ENCODE data around the gene PRSS48. TPM values are rescaled to one million over a fixed set of nuclear protein-coding genes. Genes with fewer than 3 reads are reported as not detected.

The PRSS48 gene
- total and polyA plus RNA-seq, 10 of the 15 experiments (the other 5 are each of a cell fraction or from before 2014, with no cell fraction given): not detected

GRCh38 chr4:151260526-151260925 is 16.4 kb upstream of the PRSS48 start:
- Histone ChIP-seq H4K20me1 (ENCODE audit: control insufficient read depth, insufficient read depth) (no peaks in the 10 kb centered on the region), H3K4me2 (ENCODE audit: control insufficient read depth, insufficient read depth) (no peak overlapping the region), H3K9me3 (replicated peaks; ENCODE audit: control insufficient read depth, insufficient read depth, low read length) (no peaks in the 10 kb centered on the region), H3K27me3 (replicated peaks in 1 of 2; ENCODE audit: control insufficient read depth in 2 of 2, insufficient read depth in 2 of 2, low read length in 1 of 2) (no peaks in the 10 kb centered on the region; a peak in 3 of 4 replicates), H3K4me3 (no peak overlapping the region), H3K4me1 (ENCODE audit: control insufficient read depth, insufficient read depth, low read length) (no peaks in the 10 kb centered on the region), H3K9ac (ENCODE audit: control insufficient read depth, insufficient read depth, low read length) (no peak overlapping the region), H3K27ac (ENCODE audit: control insufficient read depth, insufficient read depth) (no peak overlapping the region), H3K79me2 (ENCODE audit: control insufficient read depth, insufficient read depth, low read length) (no peaks in the 10 kb centered on the region), H3K36me3 (ENCODE audit: control insufficient read depth in 2 of 2, insufficient read depth in 2 of 2, low read length in 1 of 2) (no peaks in the 10 kb centered on the region), H2AFZ (ENCODE audit: control insufficient read depth, low read depth, low read length) (no peak overlapping the region)
- TF ChIP-seq PKNOX1 (IDR thresholded peaks at IDR 0.05): no peak
- TF ChIP-seq SMARCA5 (IDR thresholded peaks at IDR 0.05): no peak
- TF ChIP-seq FOXK2 (IDR thresholded peaks at IDR 0.05): no peak
- no peak for TF ChIP-seq HDGF (IDR thresholded peaks at IDR 0.05)
- no peak for TF ChIP-seq USF1 (IDR thresholded peaks at IDR 0.05; ENCODE audit: borderline replicate concordance, extremely low read length, insufficient read depth, low read depth, low read length)
- no peak for TF ChIP-seq RCOR1 (conservative IDR thresholded peaks at IDR 0.05; ENCODE audit: low read depth, low read length)
- TF ChIP-seq EED (IDR thresholded peaks at IDR 0.05; ENCODE audit: low read depth): no peak
- ATAC-seq: no peak
- CTCF ChIA-PET: no interaction called here
- no peak for DNase-seq (ENCODE audit: low read depth, low spot score)
- POLR2A ChIA-PET: no interaction called here
- FAIRE-seq: no peak
- RAD21 ChIA-PET (ENCODE audit: unreplicated experiment): no interaction called here
- WGBS (ENCODE audit: insufficient coverage, insufficient replicate concordance, low lambda C conversion rate, missing lambda C conversion rate): 65% methylated on average over 2 of the region's 2 CpGs
- no TSS peak for BruUV-seq (replicated peaks)
- in situ Hi-C loops (cut with MboI) (no loop called here), intact Hi-C loops (cut with micrococcal nuclease; ENCODE audit: unreplicated experiment) (no loop called here)
- SMC1A ChIA-PET (ENCODE audit: uncharacterized antibody, unreplicated experiment): no interaction called here

Measured in GM12878 (cell line).